Trophoblast cell (in vitro differentiated cells and primary cell): ENCODE data around the gene TDRD3.

Experiments used
- DNase-seq, 2 donors: peaks; one replicate each; pipeline ENCODE4 v3.0.0-alpha.2; 2016
- H2AFZ ChIP-seq: 2 replicates; pipeline ENCODE4 v1.6.1; 2013; ENCODE audit warnings: low read length, moderate library complexity, mild to moderate bottlenecking; ENCODE audit not compliant: insufficient read depth, poor library complexity
- H2AK5ac ChIP-seq: 2 replicates; pipeline ENCODE4 v1.6.1; 2013; ENCODE audit warnings: mild to moderate bottlenecking, low read length
- H2BK120ac ChIP-seq: 2 replicates; pipeline ENCODE4 v1.6.1; 2013; ENCODE audit warnings: low read length, mild to moderate bottlenecking, moderate library complexity; ENCODE audit not compliant: insufficient read depth, poor library complexity
- H2BK12ac ChIP-seq: 2 replicates; pipeline ENCODE4 v1.6.1; 2013; ENCODE audit warnings: mild to moderate bottlenecking, low read length, moderate library complexity
- H2BK5ac ChIP-seq: 2 replicates; pipeline ENCODE4 v1.6.1; 2013; ENCODE audit warnings: low read length, low read depth, moderate library complexity, mild to moderate bottlenecking; ENCODE audit not compliant: poor library complexity
- H3K14ac ChIP-seq: 2 replicates; pipeline ENCODE4 v1.6.1; 2013; ENCODE audit warnings: mild to moderate bottlenecking, low read length
- H3K18ac ChIP-seq: 2 replicates; pipeline ENCODE4 v1.6.1; 2013; ENCODE audit warnings: mild to moderate bottlenecking, low read length
- H3K23ac ChIP-seq: 2 replicates; pipeline ENCODE4 v1.6.1; 2013; ENCODE audit warnings: low read length
- H3K27ac ChIP-seq: 2 replicates; pipeline ENCODE4 v1.5.1; 2013; ENCODE audit warnings: low read depth, mild to moderate bottlenecking, inconsistent platforms, low read length, moderate library complexity
- H3K27me3 ChIP-seq: 2 replicates; pipeline ENCODE4 v1.6.1; 2013; ENCODE audit warnings: inconsistent platforms, mild to moderate bottlenecking, low read length, moderate library complexity; ENCODE audit not compliant: insufficient read depth
- H3K36me3 ChIP-seq, 2 experiments: 1 replicate in 1 of 2; 2 replicates in 1 of 2; pipeline ENCODE4 v1.6.1; 2013; ENCODE audit warnings: low read length in 2 of 2, mild to moderate bottlenecking in 2 of 2, moderate library complexity in 1 of 2; ENCODE audit not compliant: insufficient read depth in 2 of 2, control insufficient read depth in 1 of 2
- H3K4ac ChIP-seq: 2 replicates; pipeline ENCODE4 v1.6.1; 2013; ENCODE audit warnings: low read depth, mild to moderate bottlenecking, low read length, moderate library complexity
- H3K4me1 ChIP-seq, 2 experiments: 1 replicate in 1 of 2; 2 replicates in 1 of 2; pipeline ENCODE4 v1.6.1; 2013; ENCODE audit warnings: low read length in 2 of 2, mild to moderate bottlenecking in 2 of 2, moderate library complexity in 1 of 2; ENCODE audit not compliant: insufficient read depth in 2 of 2, control insufficient read depth in 1 of 2
- H3K4me2 ChIP-seq: 2 replicates; pipeline ENCODE4 v1.6.1; 2013; ENCODE audit warnings: inconsistent platforms, mild to moderate bottlenecking, low read length, moderate library complexity
- H3K4me3 ChIP-seq: 2 replicates; pipeline ENCODE4 v1.5.1; 2013; ENCODE audit warnings: mild to moderate bottlenecking, low read depth, low read length, inconsistent platforms
- H3K79me1 ChIP-seq: one replicate; pipeline ENCODE4 v1.6.1; 2013; ENCODE audit warnings: low read length
- H3K79me2 ChIP-seq: 2 replicates; pipeline ENCODE4 v1.6.1; 2013; ENCODE audit warnings: low read length, mild to moderate bottlenecking; ENCODE audit not compliant: control insufficient read depth, insufficient read depth, poor library complexity
- H3K9ac ChIP-seq: 2 replicates; pipeline ENCODE4 v1.6.1; 2013; ENCODE audit warnings: mild to moderate bottlenecking, low read length
- H3K9me3 ChIP-seq: 2 replicates; pipeline ENCODE4 v1.6.1; 2013; ENCODE audit warnings: low read depth, mild to moderate bottlenecking, control low read depth, inconsistent platforms, low read length; ENCODE audit not compliant: insufficient read depth
- H4K12ac ChIP-seq: 2 replicates; pipeline ENCODE4 v1.6.1; 2013; ENCODE audit warnings: low read depth, mild to moderate bottlenecking, low read length, moderate library complexity
- H4K8ac ChIP-seq: 2 replicates; pipeline ENCODE4 v1.6.1; 2013; ENCODE audit warnings: low read depth, mild to moderate bottlenecking, low read length, moderate library complexity
- H4K91ac ChIP-seq: one replicate; pipeline ENCODE4 v1.6.1; 2013; ENCODE audit warnings: low read depth, mild to moderate bottlenecking, low read length, moderate library complexity
- WGBS: extraction: QIAGEN DNeasy Blood & Tissue Kit; methylation state at CpG from one replicate; pipeline ENCODE4 v1.1.7; 2013; ENCODE audit warnings: missing lambda C conversion rate; ENCODE audit not compliant: insufficient read length, insufficient coverage; ENCODE audit errors: extremely low coverage; 5-methylcytosine and 5-hydroxymethylcytosine counted together

The TDRD3 gene

DNA sequence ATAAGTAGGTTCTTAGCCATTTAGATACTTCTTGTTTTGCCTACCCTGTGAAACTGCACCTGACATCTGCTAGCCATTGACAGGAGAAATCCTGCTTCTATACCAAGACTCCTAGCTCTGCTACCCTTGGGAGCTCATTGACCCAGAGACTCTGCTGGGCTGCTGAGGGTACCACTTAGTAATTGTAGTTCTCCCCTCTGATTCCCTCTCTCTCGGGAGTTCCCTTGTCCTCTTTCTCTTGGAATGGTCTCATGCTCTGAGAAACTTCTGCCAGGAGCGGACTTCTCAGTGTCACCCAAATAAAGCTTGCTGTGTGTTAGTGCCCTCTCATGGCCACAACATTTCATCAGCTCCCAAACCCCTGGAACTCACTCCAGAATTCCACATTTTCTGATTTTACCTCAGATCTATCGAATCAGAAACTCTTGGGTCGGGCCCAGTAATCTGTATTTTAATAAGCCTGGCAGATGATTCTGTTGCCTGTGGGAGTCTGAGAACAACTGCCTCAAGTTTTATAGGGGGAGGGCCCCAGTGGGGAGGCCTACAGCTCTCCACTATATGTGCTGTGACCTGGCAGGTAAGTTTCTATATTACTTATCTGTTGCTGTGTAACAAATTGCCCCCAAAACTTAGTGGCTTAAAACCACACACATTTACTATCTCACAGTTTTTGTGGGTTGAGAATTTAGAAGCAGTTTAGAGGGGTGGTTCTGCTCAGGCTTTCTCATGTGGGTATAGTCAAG, 221.1 kb downstream of the TDRD3 start:
- no peak for DNase-seq
- no peak overlapping the region for H3K27ac ChIP-seq
- no peak overlapping the region for H2BK5ac ChIP-seq
- H3K4ac ChIP-seq, result no peak overlapping the region
- H2BK120ac ChIP-seq, result no peak overlapping the region
- H3K79me1 ChIP-seq, result no peaks in the 10 kb centered on the region
- H2AFZ ChIP-seq, result no peak overlapping the region
- no peaks in the 10 kb centered on the region for H3K36me3 ChIP-seq
- no peak overlapping the region for H3K23ac ChIP-seq
- H2AK5ac ChIP-seq, result no peak overlapping the region
- no peak overlapping the region for H3K18ac ChIP-seq
- H3K9ac ChIP-seq, result no peak overlapping the region
- no peak overlapping the region for H4K8ac ChIP-seq
- WGBS, result no CpG with 5 or more reads among the region's 4 CpGs
- H3K9me3 ChIP-seq, result no peaks in the 10 kb centered on the region
- H3K79me2 ChIP-seq, result no peaks in the 10 kb centered on the region
- H3K27me3 ChIP-seq, result no peaks in the 10 kb centered on the region
- H4K12ac ChIP-seq, result no peak overlapping the region
- no peak overlapping the region for H3K4me3 ChIP-seq
- no peak overlapping the region for H4K91ac ChIP-seq
- H3K14ac ChIP-seq, result no peak overlapping the region
- no peak overlapping the region for H3K4me2 ChIP-seq
- H3K4me1 ChIP-seq, result no peaks in the 10 kb centered on the region
- H2BK12ac ChIP-seq, result no peak overlapping the region

DNA sequence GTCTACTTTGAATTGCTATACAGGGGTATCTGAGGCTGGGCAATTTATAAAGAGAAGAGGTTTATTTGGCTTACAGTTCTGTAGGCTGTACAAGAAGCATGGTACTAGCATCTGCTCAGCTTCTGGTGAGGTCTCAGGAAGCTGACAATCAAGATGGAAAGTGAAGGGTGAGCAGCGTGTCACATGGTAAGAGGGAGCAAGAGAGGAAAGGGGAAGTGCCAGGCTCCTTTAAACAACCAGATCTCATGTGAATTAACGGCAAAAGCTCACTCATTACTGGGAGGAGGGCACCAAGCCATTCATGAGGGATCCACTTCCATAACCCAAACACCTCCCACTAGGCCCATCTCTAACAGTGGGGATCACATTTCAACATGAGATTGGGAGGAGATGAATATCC, 222.4 kb downstream of the TDRD3 start:
- Histone ChIP-seq H3K36me3 (no peaks in the 10 kb centered on the region), H2AK5ac (no peak overlapping the region), H3K27ac (no peak overlapping the region), H3K23ac (no peak overlapping the region), H3K4me3 (no peak overlapping the region), H2BK120ac (no peak overlapping the region), H3K18ac (no peak overlapping the region), H2BK12ac (no peak overlapping the region), H4K12ac (no peak overlapping the region), H3K9me3 (no peaks in the 10 kb centered on the region), H3K4ac (no peak overlapping the region), H3K14ac (no peak overlapping the region), H3K27me3 (no peaks in the 10 kb centered on the region), H3K79me2 (no peaks in the 10 kb centered on the region), H3K9ac (no peak overlapping the region), H4K91ac (no peak overlapping the region), H3K4me1 (no peaks in the 10 kb centered on the region), H3K79me1 (no peaks in the 10 kb centered on the region), H2BK5ac (no peak overlapping the region), H4K8ac (no peak overlapping the region), H3K4me2 (no peak overlapping the region), H2AFZ (no peak overlapping the region)
- no CpG with 5 or more reads among the region's 2 CpGs for WGBS
- DNase-seq, result no peak

DNA sequence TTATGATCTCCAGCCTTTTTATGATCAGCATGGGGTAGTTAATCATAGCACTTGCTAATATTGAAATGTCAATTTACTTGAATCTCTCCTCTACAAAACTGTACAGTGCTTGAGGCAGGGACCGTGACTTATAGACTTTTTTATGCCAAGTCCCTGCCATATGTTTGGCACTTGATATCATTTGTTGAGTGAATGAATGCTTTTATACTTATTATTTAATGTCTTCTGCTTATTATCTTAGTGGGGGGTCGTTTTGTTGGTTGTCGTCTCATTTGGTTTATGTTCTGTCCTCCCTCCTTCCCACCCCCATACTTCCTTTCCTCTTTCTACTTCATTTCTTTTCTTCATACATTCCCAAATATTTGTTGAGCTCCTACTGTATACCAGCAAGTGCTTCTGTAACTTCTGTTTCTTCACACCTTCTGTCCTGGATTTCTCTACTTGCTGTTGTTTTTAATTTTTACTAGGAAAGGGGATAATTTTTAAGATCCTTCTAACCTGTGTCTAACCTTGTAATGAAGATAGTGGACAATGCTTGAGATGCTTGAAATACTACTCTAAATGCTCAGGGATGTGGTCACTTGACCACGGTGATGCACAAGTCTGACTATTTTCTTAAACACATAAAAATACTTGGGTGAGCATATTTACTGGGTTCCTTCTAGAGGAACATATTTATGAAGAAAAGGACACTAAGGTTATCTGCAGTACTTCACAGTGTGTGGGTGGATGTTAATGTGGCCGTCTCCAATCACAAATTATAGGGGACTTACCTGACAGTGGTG, 223.8 kb downstream of the TDRD3 start:
- H4K8ac ChIP-seq, result no peak overlapping the region
- H2BK120ac ChIP-seq, result no peak overlapping the region
- no peak overlapping the region for H3K4me2 ChIP-seq
- no CpG with 5 or more reads among the region's 5 CpGs for WGBS
- H3K79me1 ChIP-seq, result no peaks in the 10 kb centered on the region
- peak in 1 of 2 donors; percentile 16 for DNase-seq
- H2AFZ ChIP-seq, result no peak overlapping the region
- H3K27me3 ChIP-seq, result no peaks in the 10 kb centered on the region
- H3K4me3 ChIP-seq, result no peak overlapping the region
- H4K12ac ChIP-seq, result no peak overlapping the region
- H2AK5ac ChIP-seq, result no peak overlapping the region
- H3K18ac ChIP-seq, result no peak overlapping the region
- no peak overlapping the region for H4K91ac ChIP-seq
- no peaks in the 10 kb centered on the region for H3K36me3 ChIP-seq
- H3K23ac ChIP-seq, result no peak overlapping the region
- H3K4ac ChIP-seq, result no peak overlapping the region
- H3K14ac ChIP-seq, result no peak overlapping the region
- H3K79me2 ChIP-seq, result no peaks in the 10 kb centered on the region
- no peak overlapping the region for H2BK5ac ChIP-seq
- H3K4me1 ChIP-seq, result no peaks in the 10 kb centered on the region
- H3K9ac ChIP-seq, result no peak overlapping the region
- H2BK12ac ChIP-seq, result no peak overlapping the region
- H3K27ac ChIP-seq, result no peak overlapping the region
- no peaks in the 10 kb centered on the region for H3K9me3 ChIP-seq

DNA sequence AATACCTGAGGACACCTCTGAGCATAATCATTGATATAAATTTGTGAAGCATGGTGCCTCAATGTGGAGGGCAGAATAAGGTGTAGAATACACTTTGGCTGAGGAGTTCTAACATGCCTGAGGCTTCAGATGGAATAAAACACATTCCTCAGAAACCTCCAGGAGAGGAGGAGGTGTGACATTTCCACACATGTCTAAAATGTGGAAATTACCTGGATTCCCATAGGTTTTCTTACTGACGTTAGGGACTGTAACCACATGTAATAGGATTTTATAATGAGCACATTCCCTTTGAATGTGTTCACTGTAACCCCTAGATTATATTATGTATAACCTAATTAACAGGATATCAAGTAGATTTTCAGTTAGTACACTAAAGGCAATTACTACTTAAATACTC, 226.1 kb downstream of the TDRD3 start:
- no CpG with 5 or more reads among the region's 1 CpG for WGBS
- H4K8ac ChIP-seq, result no peak overlapping the region

More for the DNA sequence above, 226.1 kb downstream of the TDRD3 start:
- no peak overlapping the region for H3K9ac ChIP-seq
- H3K4me2 ChIP-seq, result no peak overlapping the region
- H3K27ac ChIP-seq, result no peak overlapping the region
- no peak overlapping the region for H2BK5ac ChIP-seq
- H2AK5ac ChIP-seq, result no peak overlapping the region
- H3K14ac ChIP-seq, result no peak overlapping the region
- H3K27me3 ChIP-seq, result no peaks in the 10 kb centered on the region
- no peaks in the 10 kb centered on the region for H3K79me2 ChIP-seq
- no peak overlapping the region for H3K4ac ChIP-seq
- no peaks in the 10 kb centered on the region for H3K36me3 ChIP-seq
- no peak overlapping the region for H3K4me3 ChIP-seq
- no peaks in the 10 kb centered on the region for H3K79me1 ChIP-seq
- no peaks in the 10 kb centered on the region for H3K9me3 ChIP-seq
- no peak overlapping the region for H4K91ac ChIP-seq
- no peak overlapping the region for H3K18ac ChIP-seq
- peak in 1 of 2 donors; percentile 6 for DNase-seq
- H2BK120ac ChIP-seq, result no peak overlapping the region
- H3K23ac ChIP-seq, result no peak overlapping the region
- no peak overlapping the region for H2AFZ ChIP-seq
- H3K4me1 ChIP-seq, result no peaks in the 10 kb centered on the region
- H4K12ac ChIP-seq, result no peak overlapping the region
- no peak overlapping the region for H2BK12ac ChIP-seq
